GM21447 (cell line): Measurements from ENCODE around the gene KLC1.

ENCODE experiments used
- ATAC-seq: cut with Tn5 transposase; IDR thresholded peaks from one replicate; pipeline ENCODE4 v1.9.1; 2021; ENCODE audit not compliant: unreplicated experiment

Gene KLC1

DNA sequence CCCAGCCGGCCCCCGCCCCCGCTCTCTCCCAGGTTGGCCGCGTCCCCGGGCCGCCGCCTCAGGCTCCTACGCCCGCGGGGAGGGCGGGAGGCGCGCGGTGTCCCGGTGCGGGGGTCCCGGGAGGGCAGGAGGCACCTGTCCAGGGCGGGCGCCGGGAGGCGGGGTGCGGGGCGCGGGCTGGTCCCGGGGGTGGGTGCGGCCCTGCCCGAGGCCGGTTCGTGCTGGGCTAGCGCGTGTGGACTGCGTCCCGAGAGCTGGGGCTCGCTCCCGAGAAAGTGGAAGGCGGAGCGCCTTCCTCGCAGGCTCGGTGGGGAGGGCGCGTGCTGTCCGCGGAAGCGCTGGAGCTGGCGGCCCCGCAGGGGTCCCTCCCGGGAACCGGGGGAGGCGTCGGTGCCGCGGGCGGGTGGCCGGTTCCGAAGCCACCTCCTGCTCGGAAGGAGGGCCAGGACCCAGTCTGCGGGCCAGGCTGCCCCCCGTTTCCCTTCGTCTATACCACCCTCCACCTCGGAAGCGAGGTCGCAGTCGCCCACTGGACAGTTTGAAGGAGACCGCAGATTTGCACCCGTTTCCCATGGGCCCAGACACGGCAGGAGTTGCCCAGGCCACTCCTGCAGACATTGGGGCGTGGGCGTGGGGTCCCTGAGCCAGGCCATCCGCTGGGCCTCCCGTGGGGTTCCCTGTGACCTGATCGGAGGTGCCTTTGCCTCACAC, 87.2 kb downstream of the KLC1 start:
- no peak for ATAC-seq

DNA sequence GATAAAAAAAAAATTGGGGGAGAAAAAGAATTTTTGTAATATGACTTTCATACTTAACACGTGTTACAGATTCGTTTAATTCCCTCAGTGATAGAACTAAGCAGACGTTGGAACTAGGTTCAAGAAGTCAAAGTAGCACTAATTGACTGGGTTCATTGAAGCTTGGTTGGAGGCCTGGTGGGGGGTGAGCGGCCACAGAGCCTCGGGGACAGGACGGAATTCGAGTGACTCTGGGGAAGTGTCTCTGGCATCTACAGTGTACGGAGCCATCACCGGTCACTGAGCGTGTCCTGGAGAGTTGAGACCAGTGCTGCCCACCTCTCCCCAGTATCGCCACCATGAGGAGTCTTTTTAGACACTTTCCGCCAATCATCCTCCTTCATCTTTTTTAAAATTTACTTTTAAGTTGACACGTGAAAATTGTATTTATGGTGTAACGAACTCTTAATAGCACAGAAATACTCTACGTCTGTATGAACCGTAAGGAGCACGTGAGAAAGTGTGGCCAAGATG, 87.9 kb downstream of the KLC1 start:
- ATAC-seq: no peak

DNA sequence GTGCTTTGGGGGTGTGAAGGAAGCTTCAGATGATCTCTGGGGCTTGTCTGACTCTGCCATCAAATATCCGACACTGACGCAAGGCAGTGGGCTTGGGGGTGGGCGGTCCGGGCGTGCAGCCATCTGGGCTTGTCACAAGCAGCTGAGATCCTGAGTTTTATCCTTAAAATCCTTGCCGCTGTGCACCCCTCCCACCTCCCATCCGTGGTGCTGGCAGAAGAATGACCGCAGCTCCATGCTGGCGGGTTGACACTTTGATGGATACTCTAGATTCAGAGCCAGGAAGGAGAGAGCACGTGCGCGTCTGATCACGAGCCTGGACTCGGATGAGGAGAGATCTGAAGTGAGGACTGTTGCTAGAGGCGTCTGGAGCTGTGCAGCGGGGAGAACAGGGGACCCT, 89.6 kb downstream of the KLC1 start:
- no peak for ATAC-seq

DNA sequence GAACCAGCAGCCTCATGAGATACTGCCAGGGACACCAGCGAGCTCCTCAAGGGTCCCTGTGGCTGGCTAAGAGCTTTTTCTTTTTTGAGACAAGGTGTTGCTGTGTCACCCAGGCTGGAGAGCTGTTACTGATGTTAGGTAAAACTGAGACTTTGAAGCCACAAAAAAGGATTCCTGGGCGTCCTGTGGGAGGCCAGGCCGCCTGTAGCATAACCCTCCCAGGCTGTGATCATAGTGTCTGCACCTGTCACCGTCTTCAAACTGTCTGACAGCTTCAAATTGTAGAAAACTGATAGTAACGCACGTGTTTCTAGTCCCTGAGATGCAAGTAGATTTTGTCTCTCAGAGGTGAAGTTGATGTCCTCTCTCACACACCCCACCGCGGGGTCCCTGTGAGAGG, 90.7 kb downstream of the KLC1 start:
- no peak for ATAC-seq

DNA sequence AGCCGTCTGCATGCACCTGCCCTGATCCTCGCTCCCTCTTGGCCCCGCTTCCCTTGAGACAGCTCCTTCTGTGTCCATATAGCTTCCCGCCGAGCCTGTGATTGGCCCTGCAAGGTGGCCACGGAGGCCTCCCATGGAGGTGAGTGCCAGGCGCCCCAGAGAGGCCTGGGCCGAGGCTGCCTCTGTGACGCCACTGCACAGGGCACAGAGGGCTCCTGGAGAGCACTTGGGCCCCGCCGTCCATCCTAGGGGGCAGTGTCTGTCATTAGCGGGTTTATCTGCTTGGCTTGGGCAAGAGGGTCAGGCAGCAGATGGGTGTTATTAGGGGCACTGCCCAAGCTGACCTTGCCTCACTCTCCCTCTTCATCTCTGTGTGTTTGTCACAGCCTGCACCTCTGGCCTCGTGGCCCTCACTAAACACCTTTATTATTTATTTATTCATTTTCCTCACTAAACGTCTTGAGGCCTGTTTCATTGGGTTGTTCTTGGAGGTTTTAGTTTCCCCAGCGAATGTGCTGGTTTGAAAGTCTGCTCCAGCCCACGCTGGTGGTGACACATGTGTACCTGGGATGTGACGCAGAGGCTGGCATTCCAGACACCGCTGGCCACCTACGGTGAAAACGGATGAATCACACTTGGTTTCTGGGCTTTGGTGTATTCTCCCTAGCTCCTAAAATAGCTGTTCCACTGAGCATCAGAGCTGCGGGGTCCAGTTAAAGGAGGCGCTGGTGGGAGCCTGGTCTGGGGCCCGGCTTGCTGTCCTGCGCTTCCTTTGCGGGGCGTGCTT, 92.5 kb downstream of the KLC1 start:
- no peak for ATAC-seq

DNA sequence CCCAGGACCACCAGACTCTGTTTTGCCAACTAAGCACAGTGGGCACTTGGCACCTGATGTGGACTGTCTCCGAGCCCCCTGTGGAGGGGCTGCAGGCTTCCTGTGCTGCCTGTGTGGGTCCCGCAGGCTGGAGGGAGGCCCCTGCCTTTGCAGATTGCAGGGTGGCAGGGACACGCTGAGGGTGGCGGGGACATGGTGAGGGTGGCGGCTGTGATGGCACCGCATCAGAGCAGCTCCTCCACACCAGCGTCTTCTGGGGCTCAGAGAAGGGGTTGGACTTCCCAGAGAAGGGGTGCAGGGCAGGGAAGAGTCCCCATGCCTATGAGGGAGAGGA, 94.7 kb downstream of the KLC1 start:
- no peak for ATAC-seq

DNA sequence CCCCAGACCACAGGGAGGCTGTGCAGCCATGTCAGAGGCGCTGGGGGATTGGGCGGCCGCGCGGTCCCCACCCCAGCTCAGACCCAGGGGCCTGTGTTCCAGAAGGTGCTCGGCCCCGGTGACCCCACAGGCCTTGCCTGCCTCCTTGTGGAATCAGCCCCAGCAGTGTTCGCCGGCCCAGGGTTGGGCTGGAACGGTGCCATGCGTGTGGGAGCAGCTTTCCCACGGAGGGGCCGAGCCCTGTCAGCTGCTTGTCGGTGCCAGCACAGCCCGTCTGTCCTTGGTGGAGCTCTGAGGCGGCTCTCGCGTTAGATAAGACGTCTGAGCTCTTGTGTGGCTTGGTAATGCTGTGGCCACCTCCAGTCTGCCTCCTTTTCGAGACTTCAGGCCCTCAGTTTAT, 95.1 kb downstream of the KLC1 start:
- ATAC-seq: no peak

DNA sequence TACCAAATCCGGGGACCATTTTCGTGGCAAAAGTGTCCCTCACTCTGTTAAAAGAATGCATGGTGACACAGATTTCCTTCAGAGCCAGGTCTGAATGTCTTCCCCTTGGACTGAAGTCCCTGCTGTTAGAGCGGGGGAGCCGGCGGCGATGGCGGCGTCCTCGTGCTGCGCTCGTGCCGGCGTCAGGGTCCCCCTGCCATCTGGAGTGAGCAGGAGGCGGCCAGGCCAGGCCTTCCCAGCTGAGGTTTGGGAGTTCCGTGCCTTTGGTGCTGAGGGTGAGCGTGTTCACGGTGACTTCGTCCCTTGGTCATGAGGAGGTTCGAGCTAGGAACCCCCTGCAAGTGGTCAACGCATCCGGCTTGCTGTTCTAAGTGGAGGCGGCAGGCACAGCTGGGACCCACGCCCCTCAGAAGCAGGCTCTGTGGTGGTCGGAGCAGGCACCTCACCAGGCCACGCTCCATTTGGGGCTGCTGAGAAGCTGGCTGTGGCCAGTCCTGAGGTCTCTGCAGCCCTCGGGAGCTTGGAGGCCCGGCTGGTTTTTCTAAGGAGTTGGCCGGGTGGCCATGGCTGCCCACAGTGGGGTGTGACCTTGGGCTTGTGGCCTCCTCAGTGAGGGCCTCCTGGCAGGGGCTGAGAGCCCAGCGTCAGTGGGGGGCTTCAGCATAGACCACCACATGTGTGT, 96.1 kb downstream of the KLC1 start:
- ATAC-seq: no peak

DNA sequence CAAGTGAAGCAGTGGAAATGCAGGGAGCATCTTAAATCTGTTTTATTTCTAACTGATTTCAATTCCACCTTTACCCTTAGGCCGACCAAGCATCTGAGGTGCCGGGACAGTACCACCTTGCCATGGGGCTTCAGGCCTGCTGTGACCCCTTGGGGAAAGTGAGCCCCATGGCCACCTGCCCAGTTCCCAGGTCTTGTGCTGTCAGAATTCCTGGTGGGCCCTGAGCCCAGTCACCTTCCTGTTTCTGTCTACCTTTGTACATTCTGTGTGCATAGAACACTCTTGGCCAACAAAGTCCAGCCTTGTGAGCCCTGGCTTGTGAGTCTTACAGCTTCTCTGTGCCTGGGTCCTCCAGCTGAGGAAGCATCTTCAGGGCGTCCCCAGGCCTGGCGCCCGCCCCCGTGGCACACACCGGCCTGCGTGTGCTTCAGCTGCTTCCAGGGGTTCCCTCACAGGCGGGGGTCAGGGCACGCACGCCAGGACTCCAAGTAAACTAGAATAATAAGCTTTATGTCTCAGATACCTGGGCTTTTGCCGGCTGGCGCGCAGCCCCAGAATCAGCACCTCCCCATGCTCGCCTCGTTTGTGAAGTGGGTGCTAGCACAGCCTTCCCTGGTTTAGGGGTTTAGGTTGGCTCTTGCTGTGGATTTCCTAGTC, 96.9 kb downstream of the KLC1 start:
- ATAC-seq: no peak

DNA sequence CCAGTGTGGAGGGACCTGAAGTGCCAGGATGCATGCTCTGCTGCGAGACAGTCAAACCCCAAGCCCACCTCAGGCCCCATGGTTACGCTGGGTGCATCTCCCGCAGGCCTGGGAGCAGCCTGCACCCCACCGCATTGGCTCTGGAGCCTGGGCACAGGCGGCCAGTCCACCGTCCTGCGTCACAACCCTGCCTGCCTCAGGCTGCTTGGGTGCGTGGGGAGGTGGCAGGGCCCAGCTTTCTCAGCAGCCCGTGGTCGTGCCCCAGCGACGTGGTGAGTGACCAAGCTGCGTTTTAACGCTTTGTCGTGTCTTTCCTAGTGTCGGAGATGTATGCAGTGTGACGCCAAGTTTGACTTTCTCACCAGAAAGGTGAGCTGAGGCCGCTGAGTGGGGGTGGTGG, 97.5 kb downstream of the KLC1 start:
- ATAC-seq: no peak

DNA sequence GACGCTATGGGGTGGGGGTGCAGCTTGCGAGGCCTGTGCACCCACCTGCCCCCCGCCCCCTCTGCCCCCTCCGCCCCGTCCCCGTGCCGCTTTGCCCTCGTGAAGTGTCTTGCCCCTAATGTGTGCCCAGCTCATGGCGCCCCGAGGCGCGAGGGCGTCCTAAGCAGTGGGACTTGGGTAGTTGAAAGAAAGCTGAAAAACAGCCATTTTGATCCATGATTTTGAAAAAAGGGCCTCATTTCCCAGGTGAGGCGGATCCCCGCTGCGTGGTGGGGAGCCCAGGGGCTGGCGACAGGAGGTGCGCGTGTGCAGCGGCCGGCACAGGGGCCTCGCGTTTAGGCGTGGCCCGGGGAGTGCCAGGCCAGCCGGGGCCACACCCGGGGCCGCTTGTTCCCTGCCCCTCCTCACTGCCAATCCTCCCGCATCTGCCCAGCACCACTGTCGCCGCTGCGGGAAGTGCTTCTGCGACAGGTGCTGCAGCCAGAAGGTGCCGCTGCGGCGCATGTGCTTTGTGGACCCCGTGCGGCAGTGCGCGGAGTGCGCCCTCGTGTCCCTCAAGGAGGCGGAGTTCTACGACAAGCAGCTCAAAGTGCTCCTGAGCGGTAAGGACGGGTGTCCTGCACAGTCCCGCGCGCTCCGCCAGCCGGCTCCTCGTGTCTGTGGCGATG, 98.4 kb downstream of the KLC1 start:
- ATAC-seq: no peak

DNA sequence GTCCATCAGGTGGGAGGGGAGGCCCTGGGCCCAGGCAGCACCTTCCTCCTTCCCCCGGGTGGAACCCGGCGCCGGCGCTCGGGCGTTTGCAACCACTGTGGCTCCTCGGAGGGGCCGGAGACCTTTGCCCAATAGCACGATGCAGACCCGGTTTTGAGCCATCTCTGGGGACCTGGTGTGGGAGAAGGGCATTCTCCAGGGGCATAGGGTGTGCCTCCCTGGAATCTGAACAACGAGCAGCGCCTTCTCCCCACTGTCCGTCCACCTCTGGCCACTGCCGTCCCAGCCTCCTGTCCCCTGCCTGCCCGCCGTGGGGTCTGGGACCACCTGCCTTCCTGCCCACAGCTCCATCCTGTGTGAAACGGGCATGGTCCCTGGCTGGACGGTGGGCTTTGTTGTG, 99.1 kb downstream of the KLC1 start:
- no peak for ATAC-seq

DNA sequence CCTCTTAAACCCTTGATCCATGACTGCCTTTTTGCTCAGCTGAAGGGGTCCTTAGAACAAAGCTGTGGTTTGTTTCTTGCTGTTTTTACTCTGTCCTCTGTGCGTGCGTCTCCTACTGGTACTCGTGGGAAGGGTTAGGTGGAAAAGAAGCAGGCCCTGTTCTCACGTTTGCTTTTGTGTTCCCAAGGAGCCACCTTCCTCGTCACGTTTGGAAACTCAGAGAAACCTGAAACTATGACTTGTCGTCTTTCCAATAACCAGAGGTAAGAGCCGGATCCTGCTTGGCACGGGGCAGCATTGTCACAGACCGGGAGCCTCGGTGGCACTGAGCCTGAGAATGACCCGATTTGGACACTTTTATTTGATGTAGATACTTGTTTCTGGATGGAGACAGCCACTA, 99.7 kb downstream of the KLC1 start:
- no peak for ATAC-seq

DNA sequence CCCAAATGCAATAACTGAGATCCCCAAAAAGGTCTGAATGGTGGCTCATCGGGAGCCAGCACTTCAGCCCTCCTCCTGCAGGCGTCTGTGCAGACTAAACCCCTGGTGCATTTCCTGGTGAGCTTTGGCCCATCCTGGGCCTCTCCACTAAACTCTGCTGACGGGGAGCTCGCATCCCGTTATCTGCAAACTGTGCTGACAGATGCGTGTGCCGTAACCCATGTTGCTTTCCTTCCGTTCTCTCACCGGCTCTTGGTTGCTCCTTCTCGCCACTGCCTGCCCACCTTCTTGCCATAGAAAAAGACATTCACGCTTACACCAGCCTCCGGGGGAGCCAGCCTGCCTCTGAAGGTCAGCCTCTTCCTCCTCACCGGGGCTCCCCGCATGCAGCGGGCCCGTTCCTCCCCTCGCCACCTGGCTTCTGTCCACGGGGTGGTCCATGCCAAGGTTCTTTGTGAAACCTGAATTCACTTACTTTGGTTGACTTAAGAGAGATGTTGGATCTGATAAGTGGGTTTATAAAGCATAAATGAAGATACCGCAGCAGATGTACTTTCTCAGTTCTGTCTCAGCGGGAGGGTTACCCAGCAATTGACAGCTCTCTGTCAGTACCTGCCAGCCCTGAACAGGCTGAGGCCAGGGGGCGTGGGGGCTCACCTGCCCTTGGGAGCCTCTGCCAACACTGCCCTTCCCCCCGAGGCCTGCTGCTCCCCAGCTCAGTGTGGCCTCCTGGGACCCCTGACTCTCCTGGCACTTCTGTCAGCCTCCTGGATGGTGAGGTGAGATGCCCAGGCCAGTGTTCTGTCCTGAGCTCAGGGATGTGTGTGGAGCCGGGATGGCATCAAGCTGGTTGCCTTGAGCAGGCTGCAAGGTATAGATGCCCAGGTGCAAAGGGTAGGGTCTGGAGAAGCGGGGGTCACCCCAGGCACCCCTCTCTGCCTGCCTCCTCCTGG, 100.8 kb downstream of the KLC1 start:
- no peak for ATAC-seq

DNA sequence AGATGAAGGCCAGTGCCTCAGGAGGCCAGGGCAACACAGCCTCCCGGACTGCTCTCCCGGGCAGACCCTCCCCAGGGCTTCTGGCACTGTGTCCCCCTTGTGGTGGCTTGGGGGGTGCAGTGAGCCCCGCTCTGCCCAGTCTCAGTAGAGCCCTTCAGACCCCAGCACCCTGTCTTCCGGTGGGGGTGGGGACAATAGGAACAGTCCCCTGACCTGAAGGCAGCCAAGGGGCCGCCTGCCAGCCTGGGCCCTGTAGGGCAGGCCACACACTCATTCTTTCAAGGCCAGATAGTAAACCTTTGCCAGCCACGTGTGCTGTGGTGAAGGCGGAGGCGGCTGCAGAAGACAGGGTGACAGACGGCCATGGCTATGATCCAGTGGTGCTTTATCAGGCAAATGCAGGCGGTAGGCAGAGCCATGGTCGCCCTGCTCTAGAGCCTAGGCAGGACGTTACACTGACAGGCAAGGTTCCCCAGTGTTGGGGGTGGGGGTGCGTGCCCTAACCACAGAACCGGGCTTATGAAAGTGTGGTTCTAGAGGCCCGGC, 101.6 kb downstream of the KLC1 start:
- ATAC-seq: no peak

DNA sequence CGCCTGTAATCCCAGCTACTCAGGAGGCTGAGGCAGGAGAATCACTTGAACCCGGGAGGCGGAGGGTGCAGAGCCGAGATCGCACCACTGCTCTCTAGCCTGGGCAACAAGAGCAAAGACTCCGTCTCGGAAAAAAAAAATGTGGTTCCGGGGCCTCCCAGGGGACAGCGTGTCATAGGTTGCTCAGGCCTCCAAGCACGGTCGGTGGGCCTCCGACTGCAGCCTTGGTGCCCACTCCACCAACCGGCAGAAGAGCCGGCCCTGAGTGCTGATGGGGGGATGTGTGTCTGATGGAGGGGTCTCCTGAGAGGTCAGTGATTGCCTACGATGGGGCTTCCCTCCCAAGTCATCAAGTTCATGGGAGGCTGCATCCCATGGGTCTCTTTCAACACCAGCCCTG, 102.5 kb downstream of the KLC1 start:
- ATAC-seq: no peak

DNA sequence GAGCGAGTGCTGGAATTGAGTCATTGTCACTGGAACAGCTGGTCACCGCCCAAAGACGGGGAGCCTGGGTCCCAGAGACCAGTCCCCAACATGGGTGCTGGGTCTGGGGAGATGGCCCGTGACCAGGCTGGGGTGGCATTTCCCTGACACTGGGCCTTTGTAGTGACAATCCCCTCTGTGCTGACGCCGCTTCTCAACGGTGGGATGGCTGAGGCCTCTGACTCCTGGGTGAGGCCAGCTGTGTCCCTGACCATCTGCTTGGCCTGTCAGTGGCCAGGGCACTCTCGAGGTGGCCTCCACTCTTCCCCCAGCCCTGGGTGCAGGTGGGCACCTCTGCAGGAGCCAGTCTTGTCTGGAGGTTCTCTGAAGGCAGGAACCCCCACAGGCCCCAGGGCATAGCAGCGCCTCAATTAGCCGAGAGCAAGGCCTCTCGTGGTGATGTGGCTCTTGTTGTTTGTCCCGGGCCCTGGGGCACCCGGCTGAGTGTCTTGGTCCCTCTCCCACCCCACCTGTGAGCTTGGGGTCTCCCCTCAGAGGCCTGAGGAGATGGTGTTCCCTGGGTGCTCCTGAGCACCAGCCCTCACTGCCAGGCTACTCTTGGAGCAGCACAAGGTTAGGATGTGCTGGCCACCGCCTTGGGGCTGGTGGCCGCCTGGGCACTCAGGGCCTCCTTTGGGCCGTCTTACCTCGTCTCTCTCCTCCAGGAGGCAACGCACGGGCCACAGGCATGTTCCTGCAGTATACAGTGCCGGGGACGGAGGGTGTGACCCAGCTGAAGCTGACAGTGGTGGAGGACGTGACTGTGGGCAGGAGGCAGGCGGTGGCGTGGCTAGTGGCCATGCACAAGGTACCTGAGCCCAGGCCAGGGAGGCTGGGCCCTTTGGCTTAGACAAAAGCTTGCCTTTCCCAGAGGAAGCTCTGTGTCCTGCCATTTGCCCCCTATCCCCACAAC, 103.2 kb downstream of the KLC1 start:
- no peak for ATAC-seq

DNA sequence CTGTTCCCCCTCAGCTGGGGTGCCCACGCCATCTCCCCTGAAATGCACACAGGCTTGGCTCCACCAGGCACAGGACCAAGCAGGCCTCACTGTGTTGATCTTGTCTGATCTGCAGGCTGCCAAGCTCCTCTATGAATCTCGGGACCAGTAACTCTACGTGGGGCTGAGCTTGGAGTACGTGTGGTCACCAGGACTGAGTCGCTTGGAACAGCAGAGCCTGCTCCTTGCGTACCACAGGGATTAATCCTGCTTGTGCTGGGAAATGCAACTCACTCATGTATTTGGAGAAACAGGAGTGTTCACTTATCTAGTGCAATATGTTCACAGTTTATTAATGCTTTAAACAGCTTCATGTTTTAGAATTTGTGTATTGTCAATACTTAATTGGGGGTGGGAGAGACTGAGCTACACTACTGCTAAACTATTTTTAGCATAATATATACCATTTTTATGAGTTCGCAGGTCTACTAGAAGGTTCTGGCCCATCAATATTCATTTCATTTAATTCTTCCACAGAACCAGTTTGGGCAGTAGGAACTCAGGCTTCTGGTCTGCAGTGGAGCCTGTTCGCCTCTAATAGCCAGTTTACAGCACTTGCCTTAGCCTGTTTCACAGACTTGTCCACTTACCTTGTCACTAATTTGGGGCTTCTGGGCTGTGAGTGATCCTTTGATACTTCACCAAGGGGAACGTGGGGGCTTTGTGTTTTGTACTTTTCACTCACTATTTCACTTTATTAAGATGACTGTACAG, 104.0 kb downstream of the KLC1 start:
- ATAC-seq: no peak
